Non-pigmented ciliary epithelial cell (primary cell): ENCODE data around the gene HAUS8.
"Not testable (repeated sequence)": the region's sequence is repeated elsewhere in the genome, so short reads cannot be mapped to it uniquely, and the experiment has no call there.

ENCODE experiments used
- DNase-seq: peaks from one replicate; pipeline ENCODE4 v3.0.0-alpha.2; 2010; ENCODE audit warnings: low read depth

Gene HAUS8, protein sequence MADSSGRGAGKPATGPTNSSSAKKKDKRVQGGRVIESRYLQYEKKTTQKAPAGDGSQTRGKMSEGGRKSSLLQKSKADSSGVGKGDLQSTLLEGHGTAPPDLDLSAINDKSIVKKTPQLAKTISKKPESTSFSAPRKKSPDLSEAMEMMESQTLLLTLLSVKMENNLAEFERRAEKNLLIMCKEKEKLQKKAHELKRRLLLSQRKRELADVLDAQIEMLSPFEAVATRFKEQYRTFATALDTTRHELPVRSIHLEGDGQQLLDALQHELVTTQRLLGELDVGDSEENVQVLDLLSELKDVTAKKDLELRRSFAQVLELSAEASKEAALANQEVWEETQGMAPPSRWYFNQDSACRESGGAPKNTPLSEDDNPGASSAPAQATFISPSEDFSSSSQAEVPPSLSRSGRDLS

GRCh38 chr19:17075035-17075863 lies at the start of gene HAUS8, which contains the start of gene MYO9B:
Gene HAUS8 (minus strand): TSS chr19:17075452. CDS start chr19:17075422, 30 bp downstream.
Gene MYO9B (plus strand): TSS chr19:17075777. CDS start chr19:17101718, 25,941 bp downstream.
- DNase-seq, result peak; percentile 99

DNA sequence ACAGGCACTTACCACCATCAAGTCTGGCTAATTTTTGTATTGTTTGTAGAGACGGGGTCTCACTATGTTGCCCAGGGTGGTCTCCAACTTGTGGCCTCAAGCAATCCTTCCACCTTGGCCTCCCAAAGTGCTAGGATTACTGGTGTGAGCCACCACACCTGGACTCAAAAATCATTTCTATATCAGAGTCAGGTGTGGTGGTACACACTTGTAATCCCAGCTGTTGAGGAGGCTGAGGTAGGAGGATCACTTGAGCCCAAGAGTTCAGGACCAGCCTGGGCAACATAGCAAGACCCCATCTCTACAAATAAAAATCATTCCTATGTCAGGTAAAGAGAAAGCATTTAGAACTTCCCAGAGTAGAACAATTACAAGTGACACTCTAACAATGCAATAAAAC lies 48.8 kb upstream of the HAUS8 start:
- DNase-seq, result no peak

DNA sequence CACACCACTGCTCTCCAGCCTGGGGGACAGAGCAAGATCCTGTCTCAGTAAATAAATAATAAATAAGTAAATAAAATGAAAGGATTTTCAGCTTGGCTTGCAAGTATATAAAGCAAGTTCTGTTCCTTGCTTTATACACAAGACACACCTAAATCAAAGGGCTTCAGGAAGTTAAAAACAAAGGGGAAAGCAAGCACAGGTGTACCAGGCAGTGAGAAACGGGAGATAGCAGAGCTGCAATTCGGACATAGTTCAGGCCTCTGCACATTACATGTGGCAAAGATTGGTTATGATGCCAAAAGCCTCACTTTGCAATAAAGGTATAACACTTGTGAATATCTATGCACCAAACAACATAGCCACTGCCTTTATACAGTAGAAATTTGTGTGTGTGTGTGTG lies 47.8 kb upstream of the HAUS8 start:
- DNase-seq, result no peak

- DNase-seq, result no peak
Measured at GRCh38 chr19:17121736-17122293, 46.6 kb upstream of the HAUS8 start.

DNA sequence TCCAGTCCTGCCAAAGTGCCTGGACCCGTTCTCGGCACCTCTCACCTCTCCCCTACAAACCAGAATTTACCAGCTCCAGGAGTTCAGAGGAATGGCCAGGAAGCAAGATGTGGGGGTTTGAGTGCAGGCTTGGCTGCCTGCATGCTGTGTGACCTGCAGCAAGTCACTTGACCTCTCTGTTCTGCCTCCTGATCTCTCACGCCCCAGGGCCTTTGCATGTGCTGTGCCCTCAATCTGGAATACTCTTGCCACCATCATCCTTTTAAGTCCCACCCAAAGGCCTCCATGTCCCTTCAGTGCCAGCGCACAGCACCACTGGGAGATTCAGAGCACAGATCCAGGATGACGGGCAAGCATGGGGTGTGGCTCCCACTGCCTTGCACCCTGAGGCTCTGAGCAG lies 43.7 kb upstream of the HAUS8 start:
- DNase-seq, result no peak

DNA sequence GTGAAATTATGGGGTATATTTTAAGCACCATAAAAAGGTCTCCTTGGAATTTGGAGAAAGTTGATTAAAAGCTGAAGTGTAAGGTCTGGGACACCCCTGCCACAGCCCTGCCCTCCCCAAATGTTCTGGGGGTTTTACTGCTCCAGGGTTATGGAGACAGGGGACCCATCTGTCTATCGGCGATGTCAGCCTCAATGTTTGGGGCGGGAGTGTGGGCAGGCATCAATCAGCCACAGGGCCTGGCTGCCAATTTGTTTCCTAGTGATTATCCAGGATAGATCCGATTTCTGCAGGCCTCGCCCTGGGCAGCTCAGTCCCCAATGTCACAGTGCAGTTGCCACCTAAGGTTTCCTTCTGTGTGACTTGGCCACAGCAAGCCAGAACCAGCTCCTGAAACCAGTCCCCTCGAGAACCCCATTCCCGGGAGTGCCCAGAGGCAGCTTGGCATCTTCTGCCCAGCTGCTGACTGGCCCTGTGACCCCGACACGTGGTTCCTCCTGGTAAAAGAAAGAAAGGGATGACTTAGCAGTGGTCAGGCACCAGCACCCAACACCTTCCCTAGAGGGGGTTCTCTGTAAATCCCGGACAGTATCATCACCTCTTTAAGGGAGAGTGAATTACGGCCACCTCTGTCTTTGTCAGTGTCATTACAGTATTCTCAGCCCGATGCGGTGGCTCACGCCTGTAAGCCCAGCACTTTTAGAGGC lies 41.9 kb upstream of the HAUS8 start:
- DNase-seq, result no peak

DNA sequence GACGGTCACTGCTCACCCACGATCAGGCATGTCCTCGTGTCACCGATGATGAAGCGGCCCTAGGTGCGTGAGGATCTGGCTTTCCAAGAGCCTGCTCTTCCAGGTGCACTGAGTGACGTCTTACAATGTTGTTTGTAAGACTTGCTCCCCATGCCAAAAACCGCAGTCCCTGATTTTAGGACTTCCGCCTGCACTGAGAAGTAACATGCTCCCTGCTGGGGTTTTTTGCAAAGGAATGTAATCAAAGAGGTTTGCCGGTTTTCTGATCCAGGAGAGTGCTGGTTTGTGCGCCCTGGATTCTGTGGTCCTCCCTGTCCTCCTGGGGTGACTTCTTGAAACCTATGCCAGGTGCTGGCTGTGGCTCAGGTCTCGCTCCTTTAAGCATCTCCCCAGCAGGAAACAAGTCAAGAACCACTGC lies 39.2 kb upstream of the HAUS8 start:
- no peak for DNase-seq

- DNase-seq, result no peak
Measured at GRCh38 chr19:17113127-17113785, 38.0 kb upstream of the HAUS8 start.

DNA sequence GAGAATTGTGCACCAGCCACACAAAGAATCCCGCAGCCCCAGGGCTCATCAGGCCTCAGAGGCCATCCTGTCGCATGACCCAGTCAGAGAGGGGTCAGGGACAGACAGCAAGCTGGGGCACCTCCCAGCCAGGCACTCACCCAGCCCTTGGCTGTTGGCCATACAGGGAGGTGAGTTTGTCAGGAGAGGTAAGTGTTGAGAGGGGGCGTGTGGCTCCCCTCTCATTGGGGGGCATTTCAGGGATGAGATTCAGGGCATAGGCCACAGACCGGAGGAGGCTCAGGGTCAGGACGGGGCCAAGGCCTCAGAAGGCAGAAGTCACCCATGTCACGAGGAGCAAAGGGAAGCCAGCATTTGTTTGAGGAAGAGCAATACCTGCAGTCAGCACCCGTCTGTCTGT lies 37.4 kb upstream of the HAUS8 start:
- DNase-seq, result no peak

DNA sequence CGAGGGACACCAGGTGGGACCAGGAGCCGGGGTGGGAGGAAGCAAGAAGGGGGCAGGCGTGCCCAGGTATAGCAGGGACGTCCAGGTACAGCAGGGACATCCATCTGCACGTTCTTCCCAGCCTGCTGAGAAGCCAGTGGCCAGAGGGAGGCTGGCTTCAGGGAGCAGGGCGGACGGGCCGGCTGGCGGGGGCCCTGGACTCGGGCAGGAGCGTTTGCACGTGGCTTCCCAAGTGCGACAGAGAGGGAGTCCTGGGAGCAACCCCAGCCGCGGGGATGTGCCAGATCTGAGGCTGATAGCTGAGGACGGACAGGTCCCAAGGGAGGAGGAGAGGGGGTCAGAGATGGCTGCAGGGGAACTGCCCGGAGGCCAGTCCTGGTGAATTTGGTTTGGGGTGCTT lies 37.0 kb upstream of the HAUS8 start:
- DNase-seq, result no peak

- DNase-seq, result no peak
Measured at GRCh38 chr19:17111766-17112165, 36.5 kb upstream of the HAUS8 start.

DNA sequence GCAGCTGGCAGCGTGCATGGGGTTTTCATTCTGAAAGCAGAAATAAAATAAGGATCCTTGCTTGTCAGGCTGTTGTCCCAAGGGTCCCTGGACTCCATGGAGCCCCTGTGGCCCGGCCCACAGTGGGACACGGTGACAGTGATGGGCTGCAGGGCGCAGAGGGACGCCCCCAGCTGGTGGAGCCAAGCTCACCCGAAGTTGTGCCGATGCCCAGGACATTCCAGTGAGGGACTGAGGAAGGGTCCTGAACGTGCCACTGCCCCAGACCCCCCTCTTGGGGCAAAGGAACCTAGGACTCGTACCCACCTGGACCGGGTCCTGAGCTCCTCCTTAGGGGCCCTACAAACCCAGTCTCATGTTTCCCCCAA lies 35.3 kb upstream of the HAUS8 start:
- DNase-seq, result no peak

DNA sequence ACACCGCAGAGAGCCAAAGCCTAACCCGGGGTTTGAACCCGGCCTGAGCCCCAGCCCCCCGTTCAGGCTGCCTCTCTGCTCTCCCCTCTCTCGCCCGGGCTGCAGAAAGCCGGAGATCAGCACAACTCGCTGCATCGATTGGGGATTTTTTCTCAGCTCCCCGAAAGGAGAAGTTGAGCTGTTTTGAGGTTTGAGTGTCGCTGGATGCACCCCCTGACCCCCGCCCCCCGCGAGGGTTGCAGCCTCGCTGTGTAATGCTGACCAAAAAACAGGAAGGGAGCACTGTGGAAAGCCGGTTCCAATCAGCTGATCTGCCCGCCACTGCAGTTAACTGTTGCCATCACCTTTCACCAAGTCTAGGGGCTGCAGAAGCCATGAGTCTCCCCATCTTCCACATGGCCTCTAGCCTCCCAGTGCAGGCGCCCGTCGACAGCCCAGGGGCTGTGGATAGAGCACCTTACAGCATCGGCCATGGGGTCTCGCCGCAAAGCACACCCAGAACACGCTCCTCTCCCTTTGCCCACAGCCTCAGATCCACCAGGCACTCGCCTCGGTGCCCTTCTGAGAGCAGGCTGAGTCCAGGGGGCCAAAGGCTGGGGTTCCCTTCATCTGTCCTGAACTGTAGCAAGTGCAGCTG lies 34.8 kb upstream of the HAUS8 start:
- no peak for DNase-seq

DNA sequence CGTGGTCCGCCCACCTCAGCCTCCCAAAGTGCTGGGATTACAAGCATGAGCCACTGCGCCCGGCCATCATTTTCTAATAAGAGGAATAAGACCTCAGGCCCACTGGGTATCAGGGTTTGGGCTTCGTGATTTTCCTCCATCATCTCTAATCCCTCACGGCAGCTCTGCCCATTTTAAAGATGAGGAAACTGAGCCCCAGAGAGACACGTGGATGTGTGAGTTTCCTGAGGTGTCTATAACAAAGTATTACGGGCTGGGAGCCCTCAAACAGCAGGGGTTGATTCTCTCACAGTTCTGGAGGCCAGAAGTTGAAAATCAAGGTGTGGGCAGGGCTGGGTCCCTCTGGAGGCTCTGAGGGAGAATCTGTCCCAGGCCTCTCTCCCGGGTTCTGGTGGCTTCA lies 34.0 kb upstream of the HAUS8 start:
- no peak for DNase-seq

GRCh38 chr19:17108453-17108784 lies 33.2 kb upstream of the HAUS8 start:
- no peak for DNase-seq

- DNase-seq, result peak; percentile 89
Measured at GRCh38 chr19:17107546-17108452, 32.5 kb upstream of the HAUS8 start.

- not testable (repeated sequence) for DNase-seq
Measured at GRCh38 chr19:17106964-17107363, 31.7 kb upstream of the HAUS8 start.

- no peak for DNase-seq
Measured at GRCh38 chr19:17105556-17105955, 30.3 kb upstream of the HAUS8 start.

GRCh38 chr19:17104679-17105078 lies 29.4 kb upstream of the HAUS8 start:
- DNase-seq, result no peak

- DNase-seq, result no peak
Measured at GRCh38 chr19:17103177-17103576, 27.9 kb upstream of the HAUS8 start.
